ENCODE results near the gene PABPC1L. TPM values are rescaled to one million over a fixed set of nuclear protein-coding genes. Genes with fewer than 3 reads are reported as not detected.

Gene PABPC1L
- total and polyA plus RNA-seq, 7 donors, result 1.1 to 22.9 (median 4.4) TPM

DNA sequence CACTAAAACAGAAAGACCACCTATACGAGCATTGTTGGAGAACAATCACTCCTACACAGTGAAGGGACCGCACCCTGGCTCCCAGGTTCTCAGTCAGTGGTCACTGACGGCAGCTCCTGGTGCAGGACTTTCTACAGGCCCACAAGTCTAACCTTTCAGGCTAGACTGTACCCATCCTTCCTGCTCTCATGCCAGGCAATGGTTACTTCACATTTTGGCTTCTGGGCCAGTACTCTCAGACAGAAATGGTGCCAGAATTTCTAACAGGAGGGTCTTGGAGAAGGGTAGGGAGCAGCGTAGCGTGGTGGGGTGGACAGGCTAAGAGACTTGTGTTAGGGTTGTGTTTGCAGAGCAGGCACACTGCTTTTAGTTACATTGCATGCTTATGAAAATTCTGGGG lies 38.2 kb downstream of the PABPC1L start:
- Histone ChIP-seq H3K4me1 (no peaks in the 10 kb centered on the region), H3K36me3 (peaks cover 27 to 95% (median 58%) of the 10 kb centered on the region in 4 donors), H3K9me3 (no peaks in the 10 kb centered on the region), H3K27ac (no peak overlapping the region), H3K4me3 (no peak overlapping the region), H3K27me3 (no peaks in the 10 kb centered on the region)
- TF ChIP-seq POLR2A (IDR thresholded peaks at IDR 0.05), result no peak
- TF ChIP-seq EP300 (IDR thresholded peaks at IDR 0.05), result no peak
- TF ChIP-seq, protein P1, sequence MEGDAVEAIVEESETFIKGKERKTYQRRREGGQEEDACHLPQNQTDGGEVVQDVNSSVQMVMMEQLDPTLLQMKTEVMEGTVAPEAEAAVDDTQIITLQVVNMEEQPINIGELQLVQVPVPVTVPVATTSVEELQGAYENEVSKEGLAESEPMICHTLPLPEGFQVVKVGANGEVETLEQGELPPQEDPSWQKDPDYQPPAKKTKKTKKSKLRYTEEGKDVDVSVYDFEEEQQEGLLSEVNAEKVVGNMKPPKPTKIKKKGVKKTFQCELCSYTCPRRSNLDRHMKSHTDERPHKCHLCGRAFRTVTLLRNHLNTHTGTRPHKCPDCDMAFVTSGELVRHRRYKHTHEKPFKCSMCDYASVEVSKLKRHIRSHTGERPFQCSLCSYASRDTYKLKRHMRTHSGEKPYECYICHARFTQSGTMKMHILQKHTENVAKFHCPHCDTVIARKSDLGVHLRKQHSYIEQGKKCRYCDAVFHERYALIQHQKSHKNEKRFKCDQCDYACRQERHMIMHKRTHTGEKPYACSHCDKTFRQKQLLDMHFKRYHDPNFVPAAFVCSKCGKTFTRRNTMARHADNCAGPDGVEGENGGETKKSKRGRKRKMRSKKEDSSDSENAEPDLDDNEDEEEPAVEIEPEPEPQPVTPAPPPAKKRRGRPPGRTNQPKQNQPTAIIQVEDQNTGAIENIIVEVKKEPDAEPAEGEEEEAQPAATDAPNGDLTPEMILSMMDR (IDR thresholded peaks at IDR 0.05), result no peak
- no peak for TF ChIP-seq POLR2AphosphoS5 (IDR thresholded peaks at IDR 0.05)
- no peak for DNase-seq
- 97 to 98% methylated on average over 5 of the region's 5 CpGs for WGBS, 2 donors
- intact Hi-C loops (cut with DNase I), result no loop called here

DNA sequence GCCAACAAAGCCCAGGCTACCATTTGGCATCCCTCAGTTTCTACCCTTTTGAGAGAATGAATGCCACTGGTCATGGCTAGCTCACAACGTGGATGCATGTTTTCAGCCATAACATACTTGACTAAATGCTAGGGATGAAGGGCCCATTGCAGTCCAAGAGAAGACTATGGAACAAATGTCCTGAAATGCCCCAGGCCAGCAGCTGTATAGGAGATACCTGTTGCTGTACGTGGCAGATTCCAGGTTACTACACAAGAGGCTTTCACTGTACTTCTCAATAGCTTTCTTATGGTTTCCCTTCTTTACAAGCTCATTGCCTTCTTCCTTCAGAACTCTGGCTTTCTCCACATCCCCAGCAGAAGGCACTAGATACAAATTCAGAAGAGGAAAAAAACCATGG lies 38.7 kb downstream of the PABPC1L start:
- Histone ChIP-seq H3K36me3 (peaks cover 24 to 95% (median 57%) of the 10 kb centered on the region in 4 donors), H3K27me3 (no peaks in the 10 kb centered on the region), H3K4me3 (no peak overlapping the region), H3K9me3 (no peaks in the 10 kb centered on the region), H3K27ac (no peak overlapping the region), H3K4me1 (no peaks in the 10 kb centered on the region)
- 89 to 96% methylated on average over 2 of the region's 2 CpGs for whole genome bisulfite sequencing, 2 donors
- intact Hi-C loops (cut with DNase I), result no loop called here
- TF ChIP-seq POLR2AphosphoS5 (IDR thresholded peaks at IDR 0.05) (no peak), POLR2A (IDR thresholded peaks at IDR 0.05) (no peak)
- TF ChIP-seq, protein P1 (IDR thresholded peaks at IDR 0.05), result no peak
- DNase-seq, result no peak

DNA sequence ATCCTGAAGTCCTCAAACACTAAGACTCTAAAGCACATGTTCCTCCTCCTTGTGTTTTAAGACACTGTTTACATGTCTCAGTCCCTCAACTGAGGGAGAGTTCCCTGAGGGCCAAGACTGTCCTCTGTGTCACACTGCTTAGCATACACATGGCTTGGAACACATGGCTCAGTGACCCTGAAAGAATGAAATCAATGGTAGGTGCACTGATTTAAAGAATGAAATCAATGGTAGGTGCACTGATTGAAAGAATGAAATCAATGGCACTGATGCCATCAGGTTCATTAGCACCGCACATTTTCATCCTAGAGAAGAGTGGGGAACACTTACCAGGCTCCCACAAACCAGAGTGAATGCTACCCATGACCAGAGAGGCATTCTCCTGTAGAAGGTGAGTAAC lies 40.5 kb downstream of the PABPC1L start:
- 100% methylated on average over 1 of the region's 1 CpG for WGBS, 2 donors
- no peak for DNase-seq
- peaks cover 34 to 100% (median 68%) of the 10 kb centered on the region in 4 donors for H3K36me3 ChIP-seq

DNA sequence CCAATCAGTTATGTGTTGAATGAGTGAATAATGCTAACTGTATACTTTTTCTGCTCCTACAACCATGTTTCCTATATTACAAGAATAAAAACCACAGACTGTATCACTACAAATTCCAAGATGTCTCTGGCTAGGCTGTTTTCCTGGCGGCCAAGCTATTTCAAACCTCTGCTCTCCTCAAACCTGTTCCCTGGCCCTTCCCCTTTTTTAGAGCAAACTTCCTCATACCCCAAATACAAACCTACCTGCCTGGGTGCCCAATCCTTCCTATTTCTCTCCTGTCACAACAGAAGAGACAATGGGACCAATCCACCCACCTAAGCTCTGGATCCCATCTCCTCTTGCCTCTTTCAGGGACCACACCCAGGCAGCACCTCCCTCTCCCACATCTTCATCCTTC lies 42.9 kb downstream of the PABPC1L start:
- Histone ChIP-seq H3K9me3 (no peaks in the 10 kb centered on the region), H3K4me1 (no peaks in the 10 kb centered on the region), H3K27me3 (no peaks in the 10 kb centered on the region), H3K27ac (no peak overlapping the region), H3K4me3 (no peak overlapping the region), H3K36me3 (peaks cover 34 to 93% (median 64%) of the 10 kb centered on the region in 4 donors)
- intact Hi-C loops (cut with DNase I), result no loop called here
- 94 to 96% methylated on average over 1 of the region's 1 CpG for WGBS, 2 donors
- TF ChIP-seq, protein P1 (IDR thresholded peaks at IDR 0.05), result no peak
- TF ChIP-seq POLR2AphosphoS5 (IDR thresholded peaks at IDR 0.05), result no peak
- TF ChIP-seq POLR2A (IDR thresholded peaks at IDR 0.05), result no peak
- no peak for TF ChIP-seq EP300 (IDR thresholded peaks at IDR 0.05)
- DNase-seq, result no peak

More for the DNA sequence above, 40.5 kb downstream of the PABPC1L start:
- H3K9me3 ChIP-seq, result no peaks in the 10 kb centered on the region
- no peak overlapping the region for H3K4me3 ChIP-seq
- no peaks in the 10 kb centered on the region for H3K4me1 ChIP-seq
- H3K27me3 ChIP-seq, result no peaks in the 10 kb centered on the region
- H3K27ac ChIP-seq, result no peak overlapping the region
- intact Hi-C loops (cut with DNase I), result no loop called here
- TF ChIP-seq, protein P1 (IDR thresholded peaks at IDR 0.05), result no peak
- TF ChIP-seq POLR2A (IDR thresholded peaks at IDR 0.05), result no peak
- TF ChIP-seq POLR2AphosphoS5 (IDR thresholded peaks at IDR 0.05), result no peak
- no peak for TF ChIP-seq EP300 (IDR thresholded peaks at IDR 0.05)

DNA sequence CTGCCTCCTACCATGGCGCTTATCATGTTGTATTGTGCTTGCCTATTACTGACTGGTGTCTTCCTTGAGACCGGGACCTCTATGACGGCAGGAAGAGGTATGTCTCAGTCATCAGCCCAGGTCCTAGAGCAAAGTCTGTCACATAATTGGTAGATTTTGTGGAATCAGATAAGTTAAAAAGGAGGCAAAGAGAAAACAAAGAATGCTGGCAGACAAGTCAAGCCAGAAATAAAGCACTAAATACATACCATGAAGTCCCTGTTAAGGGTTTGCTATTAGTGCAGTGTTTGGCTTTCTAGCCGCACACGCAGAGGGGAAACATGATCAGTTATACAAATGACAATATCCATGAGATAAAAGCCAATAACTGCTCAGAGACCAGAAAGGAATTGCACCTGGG lies 44.4 kb downstream of the PABPC1L start:
- no peaks in the 10 kb centered on the region for H3K27me3 ChIP-seq
- peaks cover 26 to 78% (median 53%) of the 10 kb centered on the region in 4 donors for H3K36me3 ChIP-seq
- intact Hi-C loops (cut with DNase I), result no loop called here
- H3K27ac ChIP-seq, result no peak overlapping the region
- 96 to 97% methylated on average over 5 of the region's 5 CpGs for WGBS, 2 donors
- peaks cover 0 to 11% (median 8%) of the 10 kb centered on the region in 4 donors for H3K4me1 ChIP-seq
- no peak overlapping the region for H3K4me3 ChIP-seq
- no peaks in the 10 kb centered on the region for H3K9me3 ChIP-seq
- no peak for TF ChIP-seq POLR2A (IDR thresholded peaks at IDR 0.05)
- TF ChIP-seq EP300 (IDR thresholded peaks at IDR 0.05), result no peak
- TF ChIP-seq, protein P1 (IDR thresholded peaks at IDR 0.05), result no peak
- no peak for TF ChIP-seq POLR2AphosphoS5 (IDR thresholded peaks at IDR 0.05)
- DNase-seq, result no peak

All from sigmoid colon (tissue), 7 donors.